NB4 (cell line): ENCODE measurements around the gene NALF2.

Experiments
- DNase-seq: peaks from one replicate; pipeline ENCODE4 v3.0.0; 2010; ENCODE audit warnings: low read depth
- H3K4me3 ChIP-seq: one replicate; pipeline ENCODE4 v1.5.1; 2011; ENCODE audit warnings: mild to moderate bottlenecking, low read depth, low read length, moderate library complexity
- CTCF ChIP-seq: IDR thresholded peaks from one replicate; pipeline ENCODE4 v1.5.1; 2012; ENCODE audit warnings: low read depth, low read length
- MAX ChIP-seq: IDR thresholded peaks from 2 replicates; pipeline ENCODE4 v1.6.1; 2011; ENCODE audit warnings: low read depth, low read length
- MYC ChIP-seq: IDR thresholded peaks from 2 replicates; pipeline ENCODE4 v1.6.1; 2011; ENCODE audit warnings: low read depth, low read length
- POLR2A ChIP-seq: IDR thresholded peaks from 2 replicates; pipeline ENCODE4 v1.6.1; 2011; ENCODE audit warnings: mild to moderate bottlenecking; ENCODE audit not compliant: insufficient read length; ENCODE audit errors: extremely low read depth

Gene NALF2

GRCh38 chrX:69505772-69506616 lies 1.9 kb downstream of the NALF2 start:
- DNase-seq: no peak
- no peak overlapping the region for H3K4me3 ChIP-seq
- TF ChIP-seq MAX: no peak
- TF ChIP-seq CTCF: no peak

GRCh38 chrX:69506617-69507499 lies 2.7 kb downstream of the NALF2 start:
- no peak overlapping the region for H3K4me3 ChIP-seq
- no peak for DNase-seq
- TF ChIP-seq POLR2A (no peak), MYC (no peak), MAX (no peak), CTCF (no peak)

- no peak for DNase-seq
- no peak overlapping the region for H3K4me3 ChIP-seq
- TF ChIP-seq MYC (no peak), POLR2A (no peak), MAX (no peak), CTCF (no peak)
These were observed 3.3 kb downstream of the NALF2 start for GRCh38 chrX:69507500-69507789.

GRCh38 chrX:69508610-69509009 lies 4.5 kb downstream of the NALF2 start:
- DNase-seq: no peak
- no peak for TF ChIP-seq MAX
- TF ChIP-seq MYC: no peak
- no peak for TF ChIP-seq POLR2A
- no peak for TF ChIP-seq CTCF
- H3K4me3 ChIP-seq: no peak overlapping the region

- H3K4me3 ChIP-seq: no peak overlapping the region
- DNase-seq: no peak
- TF ChIP-seq CTCF (no peak), POLR2A (no peak), MYC (no peak), MAX (no peak)
These were observed 6.1 kb downstream of the NALF2 start for GRCh38 chrX:69510137-69510715.
